GM12864 (cell line): Measurements from ENCODE around the gene CHCHD3.

Experiments
- DNase-seq: peaks from one replicate; pipeline ENCODE4 v3.0.0-alpha.2; 2011; ENCODE audit warnings: low read depth
- H3K4me3 ChIP-seq: 2 replicates; pipeline ENCODE4 v1.5.1; 2011; ENCODE audit warnings: mild to moderate bottlenecking, low read depth, low read length, control low read depth
- TF ChIP-seq, protein P1 (sequence below): IDR thresholded peaks from 2 replicates; pipeline ENCODE4 v1.5.1; 2011; ENCODE audit warnings: low read depth, mild to moderate bottlenecking, moderate library complexity, low read length, control low read depth, inconsistent platforms; ENCODE audit errors: missing control alignments

Gene CHCHD3

GRCh38 chr7:133015888-133016287, 66.0 kb downstream of the CHCHD3 start:
- H3K4me3 ChIP-seq = no peak overlapping the region
- DNase-seq = no peak
- TF ChIP-seq, protein P1, sequence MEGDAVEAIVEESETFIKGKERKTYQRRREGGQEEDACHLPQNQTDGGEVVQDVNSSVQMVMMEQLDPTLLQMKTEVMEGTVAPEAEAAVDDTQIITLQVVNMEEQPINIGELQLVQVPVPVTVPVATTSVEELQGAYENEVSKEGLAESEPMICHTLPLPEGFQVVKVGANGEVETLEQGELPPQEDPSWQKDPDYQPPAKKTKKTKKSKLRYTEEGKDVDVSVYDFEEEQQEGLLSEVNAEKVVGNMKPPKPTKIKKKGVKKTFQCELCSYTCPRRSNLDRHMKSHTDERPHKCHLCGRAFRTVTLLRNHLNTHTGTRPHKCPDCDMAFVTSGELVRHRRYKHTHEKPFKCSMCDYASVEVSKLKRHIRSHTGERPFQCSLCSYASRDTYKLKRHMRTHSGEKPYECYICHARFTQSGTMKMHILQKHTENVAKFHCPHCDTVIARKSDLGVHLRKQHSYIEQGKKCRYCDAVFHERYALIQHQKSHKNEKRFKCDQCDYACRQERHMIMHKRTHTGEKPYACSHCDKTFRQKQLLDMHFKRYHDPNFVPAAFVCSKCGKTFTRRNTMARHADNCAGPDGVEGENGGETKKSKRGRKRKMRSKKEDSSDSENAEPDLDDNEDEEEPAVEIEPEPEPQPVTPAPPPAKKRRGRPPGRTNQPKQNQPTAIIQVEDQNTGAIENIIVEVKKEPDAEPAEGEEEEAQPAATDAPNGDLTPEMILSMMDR = no peak

DNA sequence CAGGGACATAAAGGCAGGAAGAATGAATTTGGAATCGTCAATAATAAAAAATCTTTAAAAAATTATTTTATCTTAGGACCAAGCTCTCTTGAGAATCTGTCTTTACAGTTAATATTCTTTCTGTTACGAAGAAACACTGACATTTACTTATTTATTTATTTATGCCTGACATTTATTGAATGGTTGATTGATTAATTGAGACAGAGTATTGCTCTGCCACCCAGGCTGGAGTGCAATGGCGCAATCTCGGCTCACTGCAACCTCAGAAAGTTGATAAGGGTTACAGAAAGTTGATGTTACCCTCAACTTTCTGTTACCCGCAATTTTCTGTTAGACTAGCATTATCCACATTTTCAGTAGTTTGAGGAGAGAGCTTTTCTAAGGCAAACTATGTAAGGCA, 70.1 kb downstream of the CHCHD3 start:
- no peak overlapping the region for H3K4me3 ChIP-seq
- TF ChIP-seq, protein P1 = no peak
- DNase-seq = no peak

GRCh38 chr7:133009426-133010252, 72.3 kb downstream of the CHCHD3 start:
- DNase-seq = no peak
- TF ChIP-seq, protein P1 = no peak
- no peak overlapping the region for H3K4me3 ChIP-seq

DNA sequence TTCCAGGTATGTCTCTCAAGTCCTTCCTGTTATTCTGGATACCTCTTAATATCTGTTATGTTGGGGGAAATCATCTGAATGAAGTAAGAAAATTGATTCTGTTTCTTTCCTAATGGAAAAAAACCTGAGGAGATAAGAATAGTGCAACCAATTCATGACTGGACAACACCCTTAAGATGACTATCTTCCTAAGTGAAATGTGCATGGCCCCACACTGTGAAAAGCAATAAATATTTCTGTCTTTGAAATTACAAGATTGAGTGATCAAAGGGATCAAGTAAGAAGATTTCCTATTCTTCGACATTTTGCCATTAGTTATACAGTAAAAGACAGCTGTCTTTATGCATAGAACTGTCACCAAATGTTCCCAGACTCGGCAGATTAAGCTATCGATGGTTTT, 73.9 kb downstream of the CHCHD3 start:
- TF ChIP-seq, protein P1 = no peak
- DNase-seq = no peak
- H3K4me3 ChIP-seq = no peak overlapping the region

- TF ChIP-seq, protein P1 = no peak
- no peak for DNase-seq
Observed at GRCh38 chr7:133003052-133003910, 78.6 kb downstream of the CHCHD3 start.

DNA sequence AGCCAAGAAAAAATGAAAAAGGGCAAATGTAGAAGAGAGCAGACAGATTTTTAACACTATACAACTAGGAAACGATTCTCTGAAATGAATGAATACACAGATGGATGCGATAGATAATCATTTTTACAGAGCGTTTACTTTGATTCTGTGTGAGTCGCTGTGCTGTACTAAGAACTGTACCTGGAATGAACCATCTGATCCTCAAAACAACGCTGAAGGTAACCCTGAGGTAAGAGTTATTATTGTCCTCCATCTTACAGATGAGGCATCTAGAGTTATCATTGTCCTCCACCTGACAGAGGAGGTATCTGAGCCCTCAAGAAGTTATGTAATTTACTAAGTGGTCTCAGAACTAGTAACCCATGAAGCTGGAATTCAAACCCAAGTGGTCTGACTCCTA, 80.2 kb downstream of the CHCHD3 start:
- no peak overlapping the region for H3K4me3 ChIP-seq
- DNase-seq = no peak
- TF ChIP-seq, protein P1 = no peak

More at GRCh38 chr7:133003052-133003910, 78.6 kb downstream of the CHCHD3 start:
- H3K4me3 ChIP-seq = no peak overlapping the region
